Stimulated activated CD4-positive, alpha-beta T cell treated with anti-CD3 and anti-CD28 coated beads, Interleukin-1b, Interleukin-23, amount 100 ng/mL, for 4 hours (primary cell): ENCODE measurements around the gene CST1.

Source experiments
- DNase-seq, 2 donors: peaks; one replicate each; pipeline ENCODE4 v3.0.0-alpha.2; 2020; ENCODE audit warnings: low read depth in 2 of 2

Gene CST1

GRCh38 chr20:23710771-23711170, 40.0 kb downstream of the CST1 start:
- DNase-seq, result no peak

- DNase-seq, result no peak
These were observed 44.8 kb downstream of the CST1 start for GRCh38 chr20:23705895-23706294.

DNA sequence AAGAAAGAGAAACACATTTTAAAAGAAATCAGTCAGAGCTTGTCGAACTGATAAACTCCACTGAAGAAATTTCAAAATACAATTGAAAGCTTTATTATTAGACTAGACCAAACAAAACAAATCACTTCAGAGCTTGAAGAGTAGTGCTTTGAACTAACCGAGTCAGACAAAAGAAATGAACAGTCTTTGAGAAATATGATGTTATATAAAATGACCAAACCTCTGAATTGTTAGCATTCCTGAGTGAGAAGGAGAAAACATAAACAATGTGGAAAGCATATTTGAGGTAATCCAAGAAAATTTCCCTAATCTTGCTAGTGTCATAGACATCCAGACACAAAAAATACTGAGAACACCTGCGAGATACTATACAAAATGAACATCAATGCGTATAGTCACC, 48.7 kb downstream of the CST1 start:
- DNase-seq, result no peak

GRCh38 chr20:23700931-23701330, 49.8 kb downstream of the CST1 start:
- DNase-seq, result no peak

DNA sequence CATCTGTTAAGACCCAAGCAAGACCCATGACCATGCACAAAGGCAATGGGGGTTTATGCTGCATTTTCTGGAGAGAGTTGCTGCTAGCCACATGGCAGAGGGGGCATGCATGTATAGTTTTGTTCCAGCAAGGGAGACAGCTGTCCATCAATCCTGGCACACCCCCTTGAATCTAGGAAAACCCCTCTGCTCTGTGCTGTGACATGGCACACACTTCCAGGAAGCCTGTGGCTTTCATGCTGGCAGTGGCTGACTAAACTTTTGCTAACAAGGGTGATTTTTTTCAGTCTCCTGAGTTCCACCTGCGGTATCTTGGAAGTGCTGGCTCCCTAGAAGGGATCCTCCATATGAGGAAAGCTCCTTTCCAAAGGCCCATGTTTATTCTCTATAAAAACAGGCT, 52.8 kb downstream of the CST1 start:
- DNase-seq, result no peak
